G401.6 (cell line): Measurements from ENCODE around the gene UST.

Experiments used
- FAIRE-seq: peaks from 2 replicates; lab custom pipeline; 2012; peaks lifted over from hg19 to GRCh38; lab: Jason Lieb, UNC

The UST gene, protein sequence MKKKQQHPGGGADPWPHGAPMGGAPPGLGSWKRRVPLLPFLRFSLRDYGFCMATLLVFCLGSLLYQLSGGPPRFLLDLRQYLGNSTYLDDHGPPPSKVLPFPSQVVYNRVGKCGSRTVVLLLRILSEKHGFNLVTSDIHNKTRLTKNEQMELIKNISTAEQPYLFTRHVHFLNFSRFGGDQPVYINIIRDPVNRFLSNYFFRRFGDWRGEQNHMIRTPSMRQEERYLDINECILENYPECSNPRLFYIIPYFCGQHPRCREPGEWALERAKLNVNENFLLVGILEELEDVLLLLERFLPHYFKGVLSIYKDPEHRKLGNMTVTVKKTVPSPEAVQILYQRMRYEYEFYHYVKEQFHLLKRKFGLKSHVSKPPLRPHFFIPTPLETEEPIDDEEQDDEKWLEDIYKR

DNA sequence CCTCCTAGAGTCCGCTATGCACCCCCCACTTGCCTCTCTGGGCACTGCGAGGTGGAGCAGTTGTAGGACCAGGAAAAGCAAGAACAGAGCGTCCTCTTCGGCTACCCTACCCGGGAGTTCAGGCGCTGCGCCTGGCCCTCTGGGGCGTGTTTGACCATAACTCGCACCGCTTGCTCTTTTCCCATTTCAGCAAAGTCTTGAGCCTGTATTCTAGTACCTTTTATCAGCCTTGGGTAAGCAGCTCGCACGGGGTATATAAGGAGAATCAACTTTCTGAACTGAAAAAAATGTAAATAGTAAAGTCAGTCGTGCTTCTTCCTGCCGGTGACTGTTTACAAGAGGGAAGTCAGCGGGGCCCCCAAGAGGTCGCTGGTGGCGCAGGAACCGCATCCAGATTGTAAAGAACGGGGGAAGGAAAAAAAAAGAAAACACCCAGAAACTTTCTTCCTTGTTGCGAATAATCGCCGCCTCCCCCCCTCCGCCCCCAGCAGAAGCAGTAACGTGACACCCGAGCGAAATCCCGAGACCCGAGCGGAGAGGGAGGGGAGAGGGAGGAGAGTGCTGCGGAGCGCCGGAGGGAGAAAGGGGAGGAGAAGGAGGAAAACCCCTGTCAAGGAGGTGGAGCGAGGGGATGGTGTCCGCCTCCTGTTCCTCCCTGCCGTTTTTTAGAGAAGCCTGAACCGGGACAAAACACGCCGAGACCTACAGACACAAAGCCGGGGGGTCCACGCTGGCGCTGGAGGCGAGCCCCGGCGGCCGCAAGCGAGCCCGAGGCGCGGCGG lies at the start of gene UST:
Gene UST (plus strand): TSS at position 668 of the 782 bp plus-strand sequence. CDS start 401 bp downstream, outside the sequence.
- FAIRE-seq: no peak

DNA sequence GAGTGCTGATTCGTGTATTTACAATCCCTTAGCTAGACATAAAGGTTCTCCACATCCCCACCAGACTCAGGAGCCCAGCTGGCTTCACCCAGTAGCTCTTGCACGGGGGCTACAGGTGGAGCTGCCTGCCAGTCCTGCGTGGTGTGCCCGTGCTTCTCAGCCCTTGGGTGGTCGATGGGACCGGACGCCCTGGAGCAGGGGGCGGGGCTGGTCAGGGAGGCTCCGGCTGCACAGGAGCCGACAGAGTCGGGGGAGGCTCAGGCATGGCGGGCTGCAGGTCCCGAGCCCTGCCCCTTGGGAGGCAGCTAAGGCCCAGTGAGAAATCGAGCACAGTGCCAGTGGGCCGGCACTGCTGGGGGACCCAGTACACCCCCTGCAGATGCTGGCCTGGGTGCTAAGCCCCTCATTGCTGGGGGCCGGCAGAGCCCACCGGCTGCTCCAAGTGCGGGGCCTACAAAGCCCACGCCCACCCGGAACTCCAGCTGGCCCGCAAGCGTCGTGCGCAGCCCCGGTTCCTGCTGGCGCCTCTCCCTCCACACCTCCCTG lies 48.9 kb upstream of the UST start:
- FAIRE-seq: no peak

DNA sequence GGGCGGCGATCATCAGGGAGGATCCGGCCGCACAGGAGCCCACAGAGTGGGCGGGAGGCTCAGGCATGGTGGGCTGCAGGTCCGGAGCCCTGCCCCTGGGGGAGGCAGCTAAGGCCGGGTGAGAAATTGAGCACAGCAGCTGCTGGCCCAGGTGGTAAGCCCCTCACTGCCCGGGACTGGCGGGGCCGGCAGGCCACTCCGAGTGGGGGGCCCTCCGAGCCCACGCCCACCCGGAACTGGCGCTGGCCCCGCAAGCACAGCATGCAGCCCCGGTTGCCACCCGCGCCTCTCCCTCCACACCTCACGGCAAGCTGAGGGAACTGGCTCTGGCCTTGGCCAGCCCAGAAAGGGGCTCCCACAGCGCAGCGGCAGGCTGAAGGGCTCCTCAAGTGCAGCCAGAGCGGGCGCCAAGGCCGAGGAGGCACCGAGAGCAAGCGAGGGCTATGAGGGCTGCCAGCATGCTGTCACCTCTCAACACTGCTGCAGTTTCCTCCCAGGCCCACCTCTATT lies 48.1 kb upstream of the UST start:
- FAIRE-seq: no peak

DNA sequence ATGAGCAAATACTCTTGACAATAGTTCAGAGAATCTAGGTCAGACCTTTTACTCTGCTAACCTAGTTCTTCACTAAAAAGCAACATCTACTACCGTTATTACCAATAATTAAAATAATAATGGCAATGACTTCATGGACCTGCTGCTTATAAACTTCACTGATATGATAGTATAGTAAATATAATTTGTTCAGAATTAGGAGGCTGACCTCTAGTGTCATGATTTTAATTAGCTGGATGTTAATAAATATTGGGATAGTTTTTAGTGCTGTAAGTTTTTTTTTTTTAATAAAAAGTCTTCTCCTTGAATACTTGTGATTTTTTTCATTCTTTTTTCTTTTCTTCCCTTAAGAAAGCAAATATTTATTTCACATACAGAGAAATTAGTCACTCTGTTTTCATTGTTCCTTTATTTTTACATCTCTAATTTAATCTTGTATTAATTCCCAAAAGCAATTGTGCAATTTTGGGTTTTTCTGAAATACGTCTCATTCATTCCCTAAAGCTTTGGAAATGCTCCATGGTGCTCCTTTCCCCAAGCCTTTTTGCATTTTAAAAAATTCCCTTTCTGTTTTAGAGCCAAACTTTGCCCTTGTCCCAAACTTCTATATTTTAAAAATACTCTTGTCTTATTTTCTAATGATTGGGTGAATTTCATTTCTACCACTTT lies 46.6 kb upstream of the UST start:
- no peak for FAIRE-seq

DNA sequence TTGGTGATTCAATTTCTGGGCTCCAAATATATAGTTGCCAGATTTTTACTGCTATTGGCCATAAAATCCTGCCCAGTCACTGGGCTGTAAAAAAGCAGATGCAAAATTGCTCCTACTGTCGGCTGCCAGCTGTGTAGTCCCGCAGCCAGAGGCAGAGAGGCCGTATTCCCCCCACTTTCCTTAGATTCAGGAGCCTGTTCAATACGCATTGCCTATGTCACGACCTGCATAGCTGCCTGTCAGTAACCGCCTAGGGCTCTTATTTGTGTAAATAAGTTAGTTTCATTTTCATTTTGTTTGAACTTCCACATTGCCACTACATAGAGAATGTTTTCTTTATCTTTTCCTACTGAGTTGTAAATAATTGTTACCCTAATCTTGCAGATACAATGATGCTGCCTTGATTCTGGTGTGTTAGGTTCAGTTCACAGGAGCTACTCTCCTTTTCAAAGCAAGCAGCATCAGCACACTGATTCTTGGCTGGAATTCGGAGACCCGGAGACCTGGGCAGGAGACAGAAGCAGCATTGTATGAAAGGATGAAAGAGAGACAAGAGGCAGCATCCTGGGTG lies 46.0 kb upstream of the UST start:
- no peak for FAIRE-seq

DNA sequence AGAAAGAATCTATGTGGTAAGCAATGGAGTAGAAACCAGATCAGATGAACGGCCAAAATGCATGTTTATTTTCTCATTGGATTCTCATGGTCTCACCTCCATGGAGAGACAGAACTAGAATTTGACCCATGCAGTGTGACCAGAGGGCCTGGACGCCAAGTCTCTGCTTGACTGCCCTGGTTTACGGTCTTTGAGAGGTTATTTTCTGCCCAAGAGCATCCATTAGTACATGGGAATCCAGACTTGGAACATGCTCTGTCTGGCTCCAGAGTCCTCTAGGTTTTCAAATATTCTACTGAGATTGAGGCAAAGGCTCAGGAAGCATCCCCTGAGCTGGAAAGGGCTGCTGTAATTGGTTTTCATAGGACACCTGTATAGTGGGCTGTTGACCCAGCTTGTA lies 45.5 kb upstream of the UST start:
- no peak for FAIRE-seq

DNA sequence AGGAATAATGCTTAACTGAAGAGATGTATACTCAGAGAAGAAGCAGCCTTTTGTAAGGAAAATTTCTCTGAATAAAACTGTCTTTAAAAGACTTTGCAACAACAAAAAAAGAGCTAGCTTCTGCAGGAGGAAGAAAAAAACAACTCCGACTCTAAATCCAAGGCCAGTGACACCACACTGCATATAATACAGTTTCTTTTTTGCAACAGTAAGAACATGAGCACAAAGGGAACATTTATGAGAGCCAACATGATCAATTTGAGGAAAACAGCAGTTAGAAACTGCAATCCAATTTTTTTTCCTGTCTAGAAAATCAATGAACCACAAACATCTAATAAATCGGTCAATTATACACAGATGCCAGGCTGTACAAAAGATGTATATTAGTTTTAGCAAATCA lies 42.9 kb upstream of the UST start:
- no peak for FAIRE-seq

DNA sequence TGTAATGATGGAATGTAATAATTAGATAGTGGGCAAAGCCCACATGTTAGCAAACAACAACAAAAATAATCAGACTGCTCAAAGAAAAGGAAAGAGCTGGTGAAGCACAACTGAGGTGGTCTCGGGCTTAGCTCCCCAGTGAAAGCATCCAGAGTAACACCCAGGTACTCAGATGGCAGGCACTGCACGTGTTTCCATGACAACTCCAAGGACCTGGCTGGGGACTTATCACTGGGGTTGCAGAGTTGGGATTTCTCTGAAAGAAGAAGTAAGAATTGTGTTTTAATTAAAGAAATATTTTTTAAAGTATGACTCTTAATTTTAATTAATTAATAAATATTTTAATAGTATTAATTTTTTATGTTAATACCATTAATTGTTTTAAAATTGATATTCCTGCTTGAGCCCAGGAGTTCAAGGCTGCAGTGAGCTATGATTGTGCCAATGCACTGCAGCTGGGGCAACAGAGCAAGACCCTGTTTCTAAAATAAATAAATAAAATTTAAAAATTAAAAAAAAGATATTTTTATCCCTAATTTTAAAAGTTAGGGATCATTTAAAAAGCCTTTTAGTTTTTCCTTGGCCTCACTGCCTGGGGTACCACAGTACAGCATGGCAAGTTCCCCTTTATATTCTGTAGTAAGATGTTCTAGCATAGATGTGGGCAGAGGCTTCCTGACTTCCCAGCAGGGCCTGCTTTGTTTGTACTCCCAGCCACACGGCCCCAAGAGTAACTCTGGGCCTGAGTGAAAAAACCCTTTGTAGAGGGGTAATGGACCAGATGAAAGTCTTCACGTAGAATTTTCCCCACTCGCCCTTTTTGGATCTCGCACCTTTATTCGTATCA lies 42.2 kb upstream of the UST start:
- no peak for FAIRE-seq

DNA sequence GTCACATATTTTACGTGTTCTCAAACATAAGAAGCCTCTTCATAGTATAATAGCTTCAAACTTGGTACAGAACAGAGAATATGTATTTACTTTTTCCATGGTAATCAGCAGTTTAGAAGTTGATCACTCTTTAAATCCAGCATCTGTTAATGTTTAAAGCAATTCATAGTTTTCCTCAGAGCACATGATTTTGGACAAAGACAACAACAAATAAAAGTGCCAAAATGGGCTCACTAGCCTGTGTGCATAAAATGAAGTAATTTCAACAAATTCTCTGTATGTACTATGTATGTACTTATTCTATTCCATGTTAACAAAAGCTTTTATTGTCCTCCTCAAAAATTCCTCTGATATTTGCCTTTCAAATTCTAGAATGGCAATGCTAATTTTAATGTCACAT lies 38.1 kb upstream of the UST start:
- FAIRE-seq: no peak

DNA sequence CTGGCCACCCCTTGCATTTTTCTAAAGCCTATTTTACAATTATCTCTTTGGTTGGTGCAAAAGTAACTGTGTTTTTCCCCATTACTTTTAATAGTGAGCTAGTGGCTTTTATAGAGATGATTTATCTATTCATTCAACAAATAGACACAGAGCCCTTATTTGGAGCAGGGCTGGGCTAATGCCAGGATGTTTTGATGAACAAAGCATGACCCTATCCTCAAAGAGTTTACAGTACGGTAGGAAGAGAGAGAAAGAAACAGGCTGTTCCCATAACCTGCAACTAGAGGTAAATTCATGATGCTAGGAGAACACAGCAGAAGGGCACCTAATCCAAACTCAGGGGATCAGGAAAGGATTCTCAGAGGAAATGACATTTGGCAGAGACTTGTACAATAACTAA lies 37.3 kb upstream of the UST start:
- no peak for FAIRE-seq

DNA sequence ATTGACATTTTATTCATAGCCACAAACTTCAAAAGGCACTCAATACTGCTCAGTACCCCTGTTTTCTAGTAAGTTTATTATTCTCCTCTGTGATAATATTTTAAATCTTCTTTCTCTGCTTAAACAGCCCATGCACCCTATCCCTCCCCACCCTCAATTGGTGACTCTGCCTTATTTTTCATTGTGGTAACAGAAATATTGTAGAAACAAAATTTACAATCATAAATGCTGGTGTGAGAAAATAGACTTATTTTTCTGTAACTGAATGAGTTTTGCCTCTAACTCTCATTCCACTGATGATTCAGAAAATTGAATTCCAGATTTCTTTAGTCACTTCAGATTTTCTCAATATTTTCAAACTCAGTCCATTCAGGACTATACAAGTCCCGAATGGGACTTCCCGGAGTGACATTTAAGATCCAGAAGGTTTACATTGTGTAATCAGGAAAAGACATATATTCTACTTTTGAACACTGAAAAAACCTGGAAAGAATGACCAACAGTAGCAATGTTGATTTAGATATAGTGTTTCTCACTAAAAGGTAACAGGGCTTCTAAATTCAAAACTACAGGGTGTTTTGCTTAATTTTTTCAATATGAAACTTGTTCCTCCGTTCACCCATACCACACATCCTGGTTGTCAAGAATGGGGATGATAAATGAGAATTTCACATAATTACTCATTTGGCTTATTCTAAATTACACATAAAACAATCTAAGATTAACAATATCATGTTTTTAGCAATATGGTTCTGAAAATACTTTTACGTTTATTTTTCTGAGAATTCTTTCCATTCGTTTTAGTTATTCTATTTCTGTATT lies 34.8 kb upstream of the UST start:
- FAIRE-seq: no peak

DNA sequence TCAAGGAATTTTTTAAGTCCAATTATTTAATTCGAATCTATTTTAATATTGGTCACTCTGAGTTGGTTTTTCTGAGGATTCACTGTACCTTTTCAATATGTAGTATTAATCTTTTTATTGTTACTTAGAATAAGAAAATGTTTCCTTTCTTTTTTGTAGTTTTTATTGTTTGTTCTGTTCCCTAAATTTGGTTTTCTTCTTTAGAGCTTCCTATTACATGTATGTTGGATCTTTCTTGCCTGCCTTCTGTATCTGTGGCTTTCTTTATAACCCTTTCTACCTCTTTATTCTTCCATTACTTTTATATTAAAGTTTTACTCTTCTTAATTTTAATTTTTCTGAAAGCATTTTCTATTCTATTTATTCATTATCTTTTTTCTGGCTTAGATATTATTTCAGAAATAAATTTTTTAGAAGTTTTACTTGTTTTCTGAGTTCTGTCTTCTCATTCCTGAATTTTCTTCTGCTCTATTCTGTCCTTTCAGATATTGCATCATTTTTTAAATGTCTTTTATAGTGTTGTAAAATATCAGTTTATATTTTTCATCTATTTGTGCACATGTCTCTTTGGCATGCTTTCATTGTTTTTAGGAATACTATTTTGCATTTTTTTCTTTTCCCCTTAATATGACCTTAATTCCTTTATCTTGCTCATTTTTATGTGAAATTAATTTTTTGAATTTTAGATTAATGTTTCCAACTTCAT lies 33.6 kb upstream of the UST start:
- no peak for FAIRE-seq

DNA sequence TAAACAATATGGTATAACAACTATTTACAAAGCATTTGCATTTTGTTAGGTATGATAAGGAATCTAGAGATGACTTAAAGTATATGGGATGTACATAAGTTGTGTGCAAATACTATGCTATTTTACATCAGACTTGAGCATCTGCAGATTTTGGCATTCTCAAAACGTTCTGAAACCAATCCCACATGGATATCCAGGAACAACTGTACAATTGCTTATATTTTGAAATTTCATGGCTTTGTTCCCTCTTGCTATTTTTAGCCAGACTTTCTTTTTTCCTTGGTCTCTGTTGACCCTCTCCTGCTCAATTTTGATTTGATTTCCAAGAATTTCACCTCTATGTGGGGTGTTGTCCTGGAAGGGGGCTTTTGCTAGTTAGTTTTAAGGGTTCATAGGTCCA lies 32.9 kb upstream of the UST start:
- FAIRE-seq: no peak

DNA sequence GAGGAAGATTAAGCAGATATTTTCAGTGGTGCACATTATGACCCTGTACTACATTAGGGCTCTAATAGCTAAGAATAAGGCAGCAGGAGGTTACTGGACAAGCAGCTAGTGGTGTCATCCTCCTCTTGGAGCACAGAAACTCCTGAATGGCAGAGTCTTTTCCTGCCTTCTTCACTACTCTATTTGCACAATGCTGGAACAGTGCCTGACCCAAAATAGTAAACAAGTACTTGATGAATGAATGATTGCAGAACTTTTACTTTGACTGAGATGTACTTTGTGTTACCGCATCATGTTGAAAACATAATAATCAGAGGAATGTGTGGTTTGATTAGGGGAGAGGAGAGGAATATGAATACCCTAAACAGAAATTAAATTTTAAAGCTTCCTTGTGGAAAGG lies 30.0 kb upstream of the UST start:
- no peak for FAIRE-seq

DNA sequence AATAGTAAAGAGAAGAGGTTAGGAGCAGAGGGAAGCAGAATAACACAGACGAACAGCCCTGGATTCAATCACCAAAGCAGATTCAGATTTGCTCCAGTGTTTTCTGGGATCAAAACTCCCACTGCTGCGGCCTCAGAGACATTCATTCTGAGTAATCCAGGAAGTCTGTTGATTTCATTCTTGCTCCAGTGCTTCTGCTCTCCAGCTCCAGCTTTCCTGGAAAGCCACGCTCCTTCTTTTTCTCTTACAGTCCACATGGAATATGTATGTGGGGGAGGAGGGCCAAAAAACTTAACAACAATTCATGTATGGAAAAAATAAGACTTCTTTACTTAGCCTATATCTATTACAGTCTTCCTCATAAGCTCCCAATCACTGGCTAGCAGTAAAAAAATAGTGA lies 26.4 kb upstream of the UST start:
- FAIRE-seq: no peak

DNA sequence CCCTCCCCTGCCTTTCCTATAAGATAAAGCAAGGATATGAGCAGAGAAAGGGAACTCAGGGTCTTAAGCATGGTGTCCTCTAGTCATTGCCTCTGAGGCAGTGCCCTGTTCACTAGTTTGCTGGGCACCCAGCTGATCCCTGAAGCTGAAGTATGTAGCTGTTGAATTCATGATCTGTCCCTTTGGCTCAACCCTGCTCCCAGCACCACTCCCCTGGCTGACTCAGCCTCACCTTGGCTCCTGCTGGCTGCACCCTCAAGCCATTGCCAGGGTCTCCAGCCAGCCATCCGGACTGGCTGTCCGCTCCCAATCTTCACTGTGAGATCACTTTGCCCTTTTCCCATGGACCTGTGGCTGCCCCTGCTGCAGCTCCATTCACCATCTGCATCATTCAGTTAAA lies 25.9 kb upstream of the UST start:
- FAIRE-seq: no peak

DNA sequence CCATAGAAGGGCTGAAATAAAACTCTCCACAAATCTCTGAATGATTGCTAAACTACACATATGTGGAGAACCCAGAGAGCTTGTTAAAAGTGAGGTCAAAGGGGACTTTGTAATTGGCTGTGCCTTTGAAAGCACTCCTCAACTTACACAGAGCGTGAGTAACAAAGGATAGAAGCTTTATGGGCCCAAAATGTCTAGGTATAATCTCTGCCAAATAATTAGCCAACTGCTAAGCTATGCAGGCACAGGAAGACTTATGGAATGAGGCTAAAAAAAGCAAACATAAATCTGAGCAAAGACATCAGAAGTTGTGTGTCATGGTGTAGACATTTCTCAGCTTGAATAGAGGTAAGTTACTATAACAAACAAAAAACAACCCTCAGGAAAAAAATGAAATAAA lies 23.3 kb upstream of the UST start:
- no peak for FAIRE-seq

DNA sequence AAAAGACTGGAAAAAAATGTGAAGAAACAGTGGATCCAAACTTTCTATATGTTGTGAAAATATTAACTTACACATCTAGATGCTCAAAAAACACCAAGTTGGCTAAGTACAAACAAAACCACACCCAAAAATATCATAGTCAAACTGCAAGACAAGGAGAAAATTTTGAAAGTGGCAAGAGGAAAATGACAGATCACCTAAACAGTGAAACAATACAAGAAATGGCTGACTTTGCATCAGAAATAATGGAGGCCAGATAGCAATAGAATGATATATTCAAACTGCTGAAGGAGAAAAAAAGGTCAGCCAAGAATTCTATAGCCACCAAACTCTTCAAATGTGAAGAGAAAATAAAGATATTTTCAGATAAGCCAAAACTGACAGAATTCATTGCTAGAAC lies 22.4 kb upstream of the UST start:
- no peak for FAIRE-seq

DNA sequence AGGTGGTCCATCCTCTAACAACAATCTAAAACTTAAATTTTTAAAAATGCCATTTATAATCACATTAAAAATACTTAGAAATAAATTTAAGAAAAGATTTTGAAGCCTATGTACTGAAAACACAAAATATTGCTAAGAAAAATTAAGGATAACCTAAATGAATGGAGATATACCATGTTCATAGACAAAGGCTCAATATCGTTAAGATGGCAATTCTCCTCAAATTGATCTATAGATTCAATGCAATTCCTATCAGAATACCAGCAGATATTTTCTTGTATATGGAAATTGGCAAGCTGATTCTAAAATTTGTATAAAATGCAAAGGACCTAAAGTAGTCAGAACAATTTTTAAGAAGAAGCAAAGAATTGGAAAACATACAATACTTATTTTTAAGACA lies 19.7 kb upstream of the UST start:
- no peak for FAIRE-seq

DNA sequence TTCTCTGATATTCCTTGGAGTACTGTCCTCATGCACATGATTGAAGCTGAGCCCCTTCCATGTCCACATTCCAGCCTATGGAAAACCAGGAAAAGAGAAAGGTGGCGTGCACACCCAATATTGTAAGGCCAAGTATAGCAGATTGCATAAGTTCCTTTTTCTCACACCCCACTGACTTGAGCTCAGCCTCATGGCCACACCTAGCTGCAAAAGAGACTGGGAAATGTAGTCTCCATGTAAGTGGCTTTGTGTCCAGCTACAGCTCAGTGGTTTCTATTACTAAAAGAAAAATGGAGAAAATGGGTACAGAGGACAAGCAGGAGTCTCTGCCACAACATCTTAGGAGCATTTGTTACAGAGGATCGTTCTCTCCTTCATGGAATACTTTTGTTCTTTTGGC lies 10.8 kb upstream of the UST start:
- FAIRE-seq: no peak
